T-helper 2 cell treated with Interferon-gamma antibody and Interleukin-4, amounts not matched to agents 100 ng/mL and 5 ng/mL, for 36 hours (primary cell): ENCODE results near the gene ANTKMT. TPM values are rescaled to one million over a fixed set of nuclear protein-coding genes. Genes with fewer than 3 reads are reported as not detected.
"Not testable (repeated sequence)": the region's sequence is repeated elsewhere in the genome, so short reads cannot be mapped to it uniquely, and the experiment has no call there.

Source experiments
- intact Hi-C: fragments of 100-400 bp; cut with micrococcal nuclease; formaldehyde crosslinking; loops from one replicate; pipeline ENCODE4 v1.15.1; 2023
- total RNA-seq: library from RNA; stranded (reverse); gene quantifications from 2 replicates; pipeline ENCODE4 v1.2.3, GENCODE V29; 2022

The ANTKMT gene
- total RNA-seq, 1 donor from 2014 or later: 25.9 TPM

DNA sequence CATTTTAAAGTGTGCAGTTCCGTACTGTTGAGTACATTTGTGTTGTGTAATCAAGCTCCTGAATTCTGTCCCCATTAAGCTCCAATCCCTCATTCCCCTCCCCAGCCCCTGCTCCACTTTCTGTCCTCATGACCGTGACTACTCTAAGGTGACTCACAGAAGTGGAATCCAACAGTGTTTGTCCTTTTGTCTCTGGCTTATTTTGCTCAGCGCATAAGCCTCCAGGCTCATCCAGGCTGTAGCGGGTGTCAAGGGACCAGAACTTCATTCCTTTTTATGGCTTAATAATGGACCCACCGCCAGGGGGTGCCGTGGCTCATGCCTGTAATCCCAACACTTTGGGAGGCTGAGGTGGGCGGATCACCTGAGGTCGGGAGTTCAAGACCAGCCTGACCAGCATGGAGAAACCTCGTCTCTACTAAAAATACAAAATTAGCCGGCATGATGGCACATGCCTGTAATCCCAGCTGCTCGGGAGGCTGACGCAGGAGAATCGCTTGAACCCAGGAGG, 8.2 kb upstream of the ANTKMT start:
- intact Hi-C loops: not testable (repeated sequence)

DNA sequence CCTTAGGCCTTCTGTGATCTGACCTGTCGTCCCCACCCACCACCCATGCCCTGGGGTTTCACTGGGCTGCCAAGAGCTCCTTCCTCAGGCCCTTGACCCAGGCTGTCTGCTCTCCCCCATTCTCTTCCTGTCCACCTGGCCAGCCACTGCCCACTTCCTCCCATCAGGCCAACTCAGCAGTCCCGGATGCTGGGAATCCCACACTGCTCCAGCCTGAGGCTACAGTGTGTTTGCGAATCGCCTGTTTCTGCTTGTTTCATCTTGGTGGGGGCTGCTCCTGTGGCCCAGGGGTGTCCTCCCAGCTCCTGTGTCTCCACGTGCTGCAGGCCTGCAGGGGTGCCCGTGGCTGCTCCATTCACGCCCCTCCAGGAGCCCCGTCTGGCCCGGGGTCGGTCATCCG, 6.9 kb upstream of the ANTKMT start:
- intact Hi-C loops: loop anchor here (2.0 kb wide), 1 partner anchor 27 kb away; the partner anchor contains the start of gene CIAO3

DNA sequence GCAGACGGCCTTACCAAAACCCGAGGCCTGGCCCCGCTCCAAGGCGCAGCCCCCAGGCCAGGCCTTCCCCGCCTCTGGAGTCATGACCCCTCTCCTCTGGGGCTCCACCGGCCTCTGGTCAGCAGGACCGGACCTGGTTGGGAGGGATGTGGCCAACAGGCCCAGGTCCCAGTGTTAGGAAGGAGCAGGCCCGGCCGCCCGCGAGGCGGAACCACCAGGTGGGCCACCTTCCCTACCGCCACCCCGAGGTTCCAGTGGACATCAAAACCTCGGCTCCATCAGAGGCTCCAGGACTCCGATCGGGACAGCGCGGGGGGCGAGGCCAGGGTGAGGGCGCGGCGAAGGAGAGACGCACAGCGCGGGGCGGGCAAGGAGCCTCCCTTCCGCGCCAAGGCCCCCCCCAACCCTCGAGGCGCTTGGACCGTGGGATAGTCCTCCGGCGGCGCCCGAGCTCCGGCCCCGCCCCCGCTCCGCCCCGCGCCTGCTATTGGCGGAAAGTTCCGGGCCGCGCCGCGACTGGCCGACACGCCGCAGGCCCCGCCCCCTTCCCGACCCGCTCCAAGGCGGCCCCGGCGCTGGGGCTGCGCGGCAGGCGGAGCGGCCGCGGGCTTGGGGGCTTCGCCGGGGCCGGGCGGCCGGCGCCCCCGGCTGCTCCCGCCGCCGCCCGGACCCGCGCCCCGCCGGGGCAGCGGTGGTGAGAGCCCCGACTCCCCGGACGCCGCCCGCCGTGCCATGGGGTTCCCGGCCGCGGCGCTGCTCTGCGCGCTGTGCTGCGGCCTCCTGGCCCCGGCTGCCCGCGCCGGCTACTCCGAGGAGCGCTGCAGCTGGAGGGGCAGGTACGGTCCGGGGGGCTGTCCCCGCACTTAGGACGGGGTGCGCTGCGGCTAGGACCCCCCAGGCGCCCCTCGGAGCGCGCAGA, 6.1 kb upstream of the ANTKMT start, which contains the start of gene METRN:
Gene METRN, plus strand, starts transcription at position 561 of the 919 bp plus-strand sequence. Its CDS starts 172 bp downstream, at position 733.
- intact Hi-C loops: loop anchor here (2.0 kb wide), 1 partner anchor 26 kb away; the partner anchor contains the start of gene CIAO3

DNA sequence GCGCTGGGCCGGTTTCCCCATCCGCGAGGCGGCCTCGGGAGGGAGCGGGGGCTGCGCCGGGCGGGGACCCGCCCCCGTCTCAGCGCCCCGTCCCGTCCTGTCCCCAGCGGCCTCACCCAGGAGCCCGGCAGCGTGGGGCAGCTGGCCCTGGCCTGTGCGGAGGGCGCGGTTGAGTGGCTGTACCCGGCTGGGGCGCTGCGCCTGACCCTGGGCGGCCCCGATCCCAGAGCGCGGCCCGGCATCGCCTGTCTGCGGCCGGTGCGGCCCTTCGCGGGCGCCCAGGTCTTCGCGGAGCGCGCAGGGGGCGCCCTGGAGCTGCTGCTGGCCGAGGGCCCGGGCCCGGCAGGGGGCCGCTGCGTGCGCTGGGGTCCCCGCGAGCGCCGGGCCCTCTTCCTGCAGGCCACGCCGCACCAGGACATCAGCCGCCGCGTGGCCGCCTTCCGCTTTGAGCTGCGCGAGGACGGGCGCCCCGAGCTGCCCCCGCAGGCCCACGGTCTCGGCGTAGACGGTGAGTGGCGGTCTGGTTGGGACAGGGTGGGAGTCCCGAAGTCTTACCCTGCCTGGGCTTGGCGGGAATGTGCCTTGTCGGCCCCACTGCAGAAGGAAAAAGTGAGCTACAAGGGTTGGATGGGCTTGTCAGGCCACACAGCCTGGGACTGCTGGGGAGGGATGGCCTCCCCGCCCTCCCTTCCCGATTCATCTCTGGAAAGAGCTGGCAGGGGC, 5.3 kb upstream of the ANTKMT start:
- intact Hi-C loops: loop anchor here (2.0 kb wide), 1 partner anchor 25 kb away; the partner anchor contains the start of gene CIAO3

DNA sequence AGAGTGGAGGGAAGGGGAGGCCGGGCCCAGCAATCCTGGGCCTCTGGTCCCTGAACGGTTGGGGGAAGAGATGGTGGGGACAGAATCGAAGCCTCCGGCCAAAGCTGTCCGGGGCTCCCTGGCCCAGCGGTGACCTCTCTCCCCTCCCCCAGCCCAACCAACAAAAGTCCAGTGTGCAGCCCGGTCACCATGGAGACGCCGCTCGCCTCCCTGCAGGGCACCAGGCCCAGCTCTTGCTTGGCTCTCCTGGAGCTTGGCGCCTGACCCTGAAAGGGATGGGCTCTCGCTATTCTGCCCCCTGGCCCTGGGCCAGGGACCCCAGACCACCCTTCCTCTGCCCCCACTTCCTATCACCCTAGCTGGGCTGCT, 4.8 kb upstream of the ANTKMT start:
- intact Hi-C loops: no loop called here

DNA sequence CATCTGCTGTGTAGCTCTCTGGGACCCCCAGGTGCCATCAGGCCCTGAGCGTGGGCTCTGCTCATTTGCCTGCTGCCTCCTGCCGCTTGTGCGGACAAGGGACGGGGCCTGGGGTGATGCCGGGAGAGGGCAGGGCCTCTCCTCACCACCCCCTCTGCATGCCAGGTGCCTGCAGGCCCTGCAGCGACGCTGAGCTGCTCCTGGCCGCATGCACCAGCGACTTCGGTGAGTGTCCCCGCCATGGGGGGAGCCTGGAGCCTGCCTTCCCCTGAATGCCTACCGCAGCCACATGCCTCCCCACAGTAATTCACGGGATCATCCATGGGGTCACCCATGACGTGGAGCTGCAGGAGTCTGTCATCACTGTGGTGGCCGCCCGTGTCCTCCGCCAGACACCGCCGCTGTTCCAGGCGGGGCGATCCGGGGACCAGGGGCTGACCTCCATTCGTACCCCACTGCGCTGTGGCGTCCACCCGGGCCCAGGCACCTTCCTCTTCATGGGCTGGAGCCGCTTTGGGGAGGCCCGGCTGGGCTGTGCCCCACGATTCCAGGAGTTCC, 4.1 kb upstream of the ANTKMT start:
- intact Hi-C loops: no loop called here

DNA sequence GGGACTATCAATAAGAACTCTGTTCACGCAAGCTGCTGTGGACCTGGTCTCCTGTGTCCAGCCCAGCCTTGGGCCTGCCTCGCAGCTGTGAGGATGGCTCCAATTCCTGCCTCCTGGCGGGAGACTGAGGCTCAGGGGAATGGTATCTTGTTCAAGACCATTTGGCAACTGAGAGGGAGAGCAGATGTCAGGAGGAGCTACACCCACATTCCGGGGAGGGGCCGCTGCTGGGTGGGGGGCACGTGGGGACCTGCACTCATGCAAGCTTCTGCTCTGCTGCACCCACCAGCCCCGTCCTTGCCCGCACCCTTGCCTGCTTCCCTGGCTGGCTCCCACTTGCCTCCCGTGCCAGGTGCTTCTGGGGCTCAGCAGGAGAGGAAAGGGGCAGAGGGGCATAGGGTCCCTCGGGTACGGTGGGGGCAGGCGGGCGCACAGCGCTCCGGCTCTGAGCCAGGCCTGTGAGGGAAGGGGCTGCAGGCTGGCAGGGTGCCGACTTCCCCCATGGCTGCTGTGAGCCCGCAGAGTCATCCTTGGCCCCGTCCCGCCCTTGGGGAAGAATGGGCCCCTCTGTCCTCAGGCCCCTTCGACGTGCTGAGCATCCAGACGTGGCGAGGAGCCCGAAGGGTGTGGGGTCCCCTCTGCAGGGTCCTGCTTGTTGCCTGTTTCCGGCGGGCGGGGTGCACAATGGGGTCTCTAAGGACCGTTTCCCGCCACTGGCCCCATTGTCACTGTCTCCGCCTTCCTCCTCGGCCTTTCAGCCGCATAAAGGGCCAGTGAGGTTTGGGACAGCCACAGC, 3.3 kb upstream of the ANTKMT start:
- intact Hi-C loops: no loop called here

DNA sequence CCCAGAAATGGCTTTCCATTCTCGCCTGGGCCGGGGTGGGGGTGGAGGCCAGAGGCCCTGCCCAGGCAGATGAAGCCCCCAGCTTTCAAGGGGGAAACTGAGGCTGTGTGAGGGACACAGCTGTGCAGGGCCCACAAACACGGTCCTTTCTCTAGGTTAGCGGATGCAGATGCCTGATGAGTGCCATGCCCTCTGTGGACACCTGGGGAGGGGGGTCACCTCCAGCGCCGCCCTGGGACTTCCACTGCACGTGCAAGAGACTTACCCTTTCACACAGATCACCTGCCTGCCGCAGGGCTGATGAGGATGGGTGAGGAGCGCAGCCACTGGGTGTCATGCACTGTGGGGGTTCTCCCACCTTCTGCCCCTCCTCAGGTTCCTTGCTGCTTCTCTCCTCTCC, 2.6 kb upstream of the ANTKMT start:
- intact Hi-C loops: no loop called here

DNA sequence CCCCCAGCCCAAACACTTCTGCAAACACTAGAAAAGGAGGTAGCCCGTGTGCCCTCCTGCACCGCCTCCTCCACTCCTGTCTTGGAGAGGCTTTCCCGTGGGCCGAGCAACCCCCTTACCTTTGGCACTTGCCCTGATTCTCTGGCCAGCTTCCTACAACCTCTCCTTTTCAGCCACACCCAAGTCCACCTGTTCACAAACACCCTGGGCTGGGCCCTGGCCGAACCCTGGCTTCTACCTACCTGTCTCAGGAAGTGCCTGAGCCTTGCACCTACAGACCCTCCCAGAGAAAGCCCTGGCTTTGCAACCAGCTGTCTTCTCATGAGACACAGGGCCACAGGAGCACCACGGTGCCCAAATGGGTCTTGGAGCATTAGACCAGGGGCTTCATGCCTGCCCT, 2.0 kb upstream of the ANTKMT start:
- intact Hi-C loops: no loop called here

DNA sequence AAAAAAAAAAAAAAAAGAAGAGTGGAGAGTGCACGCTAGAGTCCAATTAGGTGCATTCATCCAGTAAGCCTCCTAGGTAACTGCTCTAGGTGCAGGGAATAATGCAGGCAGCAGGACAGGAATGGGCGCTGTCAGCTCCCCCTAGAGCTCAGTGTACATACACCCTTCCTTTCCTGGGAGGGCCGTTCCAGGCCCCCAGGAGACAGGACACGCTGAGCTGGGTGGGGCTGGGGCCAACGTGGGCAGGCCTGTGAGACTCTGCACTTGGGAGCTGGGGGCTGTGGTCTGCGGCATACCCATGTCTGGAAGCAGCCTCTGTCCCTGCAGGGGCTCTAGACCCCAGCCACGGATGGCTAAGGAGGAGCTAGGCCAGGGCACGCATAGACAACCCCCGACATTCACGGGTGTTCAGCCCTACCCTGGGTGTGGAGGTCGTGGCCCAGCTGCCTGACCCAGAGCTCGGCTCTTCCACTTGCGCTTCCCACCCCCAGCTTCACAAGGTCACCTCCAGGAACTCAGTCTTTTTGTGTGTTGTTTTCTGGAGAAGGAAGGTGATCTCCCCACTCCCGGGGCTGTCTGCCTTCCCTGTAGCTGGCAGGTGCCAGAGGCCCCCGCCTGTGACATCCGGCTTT, 1.0 kb upstream of the ANTKMT start:
- intact Hi-C loops: no loop called here

DNA sequence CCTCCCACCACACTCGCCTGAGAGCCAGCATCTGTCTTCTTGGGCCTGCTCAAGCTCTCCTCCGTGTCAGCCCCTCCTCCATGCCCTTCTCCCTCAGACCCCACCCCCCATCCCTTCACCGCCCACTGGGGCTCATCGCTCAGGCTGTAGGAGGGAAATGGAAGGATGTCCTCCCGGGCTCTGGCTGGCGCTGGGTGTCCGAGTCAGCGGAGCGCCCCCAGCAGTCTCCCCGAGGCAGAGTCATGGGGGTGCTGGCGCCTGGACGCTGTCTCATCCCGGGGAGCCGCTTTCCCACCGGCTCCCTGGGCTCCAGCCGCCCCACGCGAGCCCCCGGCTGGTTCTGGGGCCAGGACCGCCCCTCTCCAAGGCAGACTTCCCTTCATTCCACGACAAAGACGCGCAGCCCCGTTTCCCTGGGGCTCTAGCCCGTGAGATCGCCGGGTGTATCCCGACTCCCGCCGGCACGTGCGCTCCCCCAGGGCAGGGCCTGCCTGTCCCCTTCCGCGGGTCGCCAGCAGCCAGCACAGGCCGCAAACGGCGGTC, 428 bp upstream of the ANTKMT start:
- intact Hi-C loops: no loop called here

DNA sequence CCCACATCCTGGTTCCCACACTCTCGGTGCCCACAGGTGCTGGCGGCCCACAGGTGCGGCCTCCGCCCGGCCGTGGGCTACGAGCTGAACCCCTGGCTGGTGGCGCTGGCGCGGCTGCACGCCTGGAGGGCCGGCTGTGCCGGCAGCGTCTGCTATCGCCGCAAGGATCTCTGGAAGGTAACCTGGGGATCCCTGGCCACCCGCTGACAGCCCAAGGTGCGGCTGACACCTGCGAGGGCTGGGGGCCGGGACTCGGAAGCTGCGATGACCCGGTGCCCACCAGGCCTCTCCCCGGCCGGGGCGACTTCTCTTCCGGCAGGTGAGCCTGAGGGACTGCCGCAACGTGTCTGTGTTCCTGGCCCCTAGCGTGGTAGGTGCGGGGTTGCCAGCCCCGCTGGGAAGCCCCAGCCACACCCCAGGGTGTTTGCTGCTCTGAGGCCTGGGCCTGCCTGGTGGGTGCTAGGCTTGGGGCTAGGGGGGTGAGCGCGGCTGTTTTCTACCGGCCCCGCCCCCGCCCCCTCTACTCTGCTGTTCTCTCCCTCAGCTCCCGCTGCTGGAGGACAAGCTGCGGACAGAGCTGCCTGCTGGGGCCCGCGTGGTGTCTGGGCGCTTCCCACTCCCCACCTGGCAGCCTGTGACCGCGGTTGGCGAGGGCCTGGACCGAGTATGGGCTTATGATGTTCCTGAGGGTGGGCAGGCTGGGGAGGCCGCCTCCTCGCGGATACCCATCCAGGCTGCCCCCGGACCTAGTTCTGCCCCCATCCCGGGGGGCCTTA, 1.0 kb downstream of the ANTKMT start:
- intact Hi-C loops: no loop called here

DNA sequence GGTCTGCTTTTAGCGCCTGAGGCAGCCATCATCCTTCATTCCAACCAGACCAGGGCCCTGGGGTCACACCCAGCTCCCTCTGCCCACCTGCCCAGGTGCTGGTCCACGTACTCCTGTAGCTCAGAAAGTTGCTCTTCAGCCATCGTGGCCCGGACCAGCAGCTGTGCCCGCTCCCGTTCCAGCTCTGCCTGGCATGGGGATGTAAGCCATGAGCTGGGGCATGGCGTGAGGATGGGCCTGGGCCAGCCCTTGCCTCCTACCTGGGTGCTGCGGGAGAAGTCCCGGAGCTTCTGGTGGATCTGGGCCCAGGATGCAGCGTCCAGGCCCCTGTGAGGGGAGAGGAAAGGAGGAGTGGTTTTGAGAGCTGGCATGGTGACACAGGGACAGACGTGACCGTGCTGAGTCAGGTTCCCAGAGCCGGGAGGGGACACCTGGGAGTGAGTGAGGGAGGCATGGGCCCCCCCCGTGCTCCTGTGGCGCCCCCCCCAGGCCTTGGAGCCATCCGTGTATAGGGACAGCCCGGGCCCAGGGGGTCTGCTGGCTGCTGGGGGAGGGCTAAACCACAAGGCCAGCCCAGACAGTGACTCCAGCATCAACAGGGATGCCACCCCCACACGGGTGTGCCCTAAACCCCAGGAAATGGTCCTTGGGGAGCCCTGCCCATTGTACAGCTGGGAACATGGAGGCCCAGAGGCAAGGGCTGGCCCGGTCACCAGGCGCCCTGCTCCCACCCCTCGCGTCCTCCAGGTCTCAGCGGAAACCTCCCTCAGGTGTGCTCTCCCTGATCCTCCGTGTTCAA, 2.1 kb downstream of the ANTKMT start:
- intact Hi-C loops: no loop called here

DNA sequence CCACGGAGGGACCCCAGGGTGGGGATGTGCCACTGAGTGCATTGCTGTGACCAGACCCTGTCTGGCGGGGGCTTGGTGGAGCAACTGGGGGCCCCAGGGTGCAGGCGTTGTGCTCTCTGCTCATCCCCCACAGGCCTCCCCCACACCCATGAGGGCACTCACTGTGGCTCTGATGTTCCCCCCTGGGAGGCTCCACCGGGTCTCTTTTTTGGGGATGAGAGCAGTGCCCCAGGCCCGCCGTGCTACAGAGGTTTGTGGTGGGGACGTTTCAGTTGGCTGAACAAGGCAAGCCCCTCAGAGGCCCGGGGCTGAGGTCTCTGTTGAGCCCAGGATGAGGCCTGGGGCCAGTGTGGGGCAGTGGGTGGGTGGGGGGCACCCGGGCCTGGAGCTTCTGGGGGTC, 2.7 kb downstream of the ANTKMT start:
- intact Hi-C loops: no loop called here

DNA sequence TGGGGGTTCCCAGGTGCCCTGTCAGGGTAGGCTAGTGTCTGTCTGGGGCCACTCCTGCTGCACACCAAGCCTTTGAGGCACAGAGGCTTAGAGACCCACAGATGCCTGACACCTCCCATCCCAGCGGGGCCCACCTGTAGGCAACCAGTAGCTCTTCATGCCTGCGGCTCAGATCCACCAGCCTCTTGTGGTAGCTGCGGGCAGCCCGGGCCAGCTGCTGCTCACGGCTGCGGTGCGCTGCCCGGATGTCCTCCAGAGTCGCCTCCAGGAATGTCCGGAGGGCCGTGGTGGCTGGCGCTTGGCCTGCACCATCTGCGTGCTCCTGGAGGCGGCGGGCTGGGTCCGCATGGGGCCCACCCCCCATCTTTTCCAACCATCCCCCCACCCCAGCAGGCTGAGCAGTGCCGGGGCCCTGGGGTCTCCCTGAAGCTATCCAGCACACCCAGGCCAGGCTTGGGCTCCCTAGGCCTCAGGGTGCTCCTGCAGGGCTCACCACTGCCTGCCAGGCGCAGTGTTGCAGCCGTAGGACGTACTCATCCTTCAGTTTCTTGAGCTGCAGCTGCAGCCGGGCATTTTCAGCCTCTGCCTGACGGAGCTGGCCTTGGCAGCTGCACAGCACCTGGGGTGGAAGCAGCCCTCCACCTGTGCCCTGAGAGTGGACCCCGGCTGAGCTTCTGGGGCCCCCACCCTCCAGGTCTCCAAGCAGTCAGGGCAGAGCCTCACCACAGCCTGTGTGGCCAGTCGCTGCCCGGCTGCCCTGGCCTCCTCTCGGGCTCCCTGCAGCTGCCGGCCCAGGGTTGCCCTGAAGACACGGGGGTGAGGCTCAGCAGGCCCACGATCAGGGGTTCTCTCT, 3.5 kb downstream of the ANTKMT start:
- intact Hi-C loops: no loop called here

DNA sequence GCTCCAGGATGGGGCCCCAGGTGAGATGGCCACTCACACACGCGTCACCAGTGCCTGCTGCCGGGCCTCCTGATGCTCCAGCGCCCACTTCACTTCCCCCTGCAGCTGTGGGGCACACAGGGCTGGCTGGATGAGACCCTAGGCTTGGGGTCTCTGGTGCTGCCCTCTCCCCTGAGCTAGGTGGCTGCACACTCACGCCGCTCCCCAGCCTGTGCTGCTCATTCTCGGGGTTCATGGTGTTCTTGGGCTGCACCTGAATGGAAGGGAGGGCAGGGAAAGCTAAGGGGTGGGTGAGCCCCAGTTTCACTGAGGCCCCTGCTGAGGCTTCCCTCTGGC, 4.1 kb downstream of the ANTKMT start:
- intact Hi-C loops: no loop called here

DNA sequence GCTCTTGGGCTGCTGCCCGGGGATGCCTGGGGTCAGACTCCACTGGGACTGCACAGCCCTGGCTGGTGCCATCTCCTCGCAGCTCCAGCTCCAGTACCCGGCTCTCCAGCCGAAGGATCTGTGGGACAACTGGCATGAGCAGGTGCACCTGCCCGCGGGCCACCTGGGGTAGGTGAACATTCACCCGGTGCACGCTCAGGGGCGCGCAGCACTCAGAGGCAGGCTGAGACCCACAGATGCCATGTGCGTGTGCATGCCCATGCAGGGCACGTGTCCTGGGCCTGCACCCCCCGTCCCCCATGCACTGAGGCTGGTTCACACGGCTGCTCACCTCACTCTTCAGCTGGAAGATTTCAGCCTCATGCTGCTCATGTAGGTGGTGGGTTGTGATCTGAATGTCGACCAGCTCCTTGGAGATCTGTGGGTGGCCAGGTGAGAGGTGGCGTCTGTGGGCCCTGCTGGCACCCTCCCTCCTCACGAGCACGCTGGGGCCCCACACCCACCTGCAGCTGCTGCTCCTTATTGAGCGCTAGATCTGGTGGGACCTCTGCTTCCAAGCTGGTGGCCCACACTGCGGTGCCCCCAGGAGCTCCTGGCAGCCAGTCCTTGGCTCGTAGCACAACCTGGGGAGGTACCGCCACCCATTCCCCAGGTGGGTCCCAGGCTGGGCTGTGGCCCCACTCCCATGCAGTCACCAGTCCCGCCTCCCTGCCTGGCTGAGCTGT, 4.7 kb downstream of the ANTKMT start:
- intact Hi-C loops: no loop called here
